MCF 10A (cell line): ENCODE measurements around the gene PHACTR1. TPM values are rescaled to one million over a fixed set of nuclear protein-coding genes. Genes with fewer than 3 reads are reported as not detected.

Experiments
- BruUV-seq: library from RNA; stranded (reverse); fragments of 400-500 nt; replicated peaks from 2 replicates; lab custom pipeline; 2021; lab: Mats Ljungman, UMichigan
- CTCF ChIA-PET: fragments of 300-600 bp; sonication (Branson Sonifier 250); formaldehyde crosslinking; extraction: SDS; loops from one replicate; lab custom pipeline; 2021; ENCODE audit warnings: antibody characterized with exemption, inconsistent platforms; lab: Yijun Ruan, JAX
- POLR2A ChIA-PET: fragments of 300-600, 350-650 bp; sonication (Branson Sonifier 250); formaldehyde crosslinking; extraction: SDS; loops from one replicate; lab custom pipeline; 2020; ENCODE audit warnings: antibody characterized with exemption, inconsistent platforms; lab: Yijun Ruan, JAX
- DNase-seq: peaks from one replicate; pipeline ENCODE4 v3.0.0-alpha.2; 2018; ENCODE audit not compliant: unreplicated experiment
- H3K27ac Mint-ChIP-seq: one replicate; pipeline ENCODE4 v1.8.0; 2022; ENCODE audit warnings: mild to moderate bottlenecking, low read depth, mixed read lengths; ENCODE audit not compliant: unreplicated experiment
- H3K27me3 Mint-ChIP-seq: one replicate; pipeline ENCODE4 v1.8.0; 2022; ENCODE audit warnings: mixed read lengths; ENCODE audit not compliant: insufficient read depth, unreplicated experiment
- H3K36me3 Mint-ChIP-seq: one replicate; pipeline ENCODE4 v1.8.0; 2022; ENCODE audit warnings: mild to moderate bottlenecking, moderate library complexity, mixed read lengths; ENCODE audit not compliant: insufficient read depth, unreplicated experiment
- H3K4me1 Mint-ChIP-seq: one replicate; pipeline ENCODE4 v1.8.0; 2022; ENCODE audit warnings: mixed read lengths; ENCODE audit not compliant: insufficient read depth, unreplicated experiment
- H3K4me3 Mint-ChIP-seq: one replicate; pipeline ENCODE4 v1.8.0; 2022; ENCODE audit warnings: mild to moderate bottlenecking, moderate library complexity, mixed read lengths; ENCODE audit not compliant: unreplicated experiment
- H3K9me3 Mint-ChIP-seq: one replicate; pipeline ENCODE4 v1.8.0; 2022; ENCODE audit warnings: mixed read lengths; ENCODE audit not compliant: unreplicated experiment
- CTCF ChIP-seq: fragments of 200-600 bp; IDR thresholded peaks from one replicate; pipeline ENCODE4 v1.8.0; 2022; ENCODE audit warnings: antibody characterized with exemption, mild to moderate bottlenecking; ENCODE audit not compliant: unreplicated experiment
- intact Hi-C: fragments of 100-400 bp; cut with micrococcal nuclease; formaldehyde crosslinking; loops from 2 replicates; pipeline ENCODE4 v1.14.1; 2022
- total RNA-seq: library from RNA; stranded (reverse); gene quantifications from 2 replicates; pipeline ENCODE4 v1.2.3, GENCODE V29; 2022

The PHACTR1 gene
- total RNA-seq, 1 experiment from 2014 or later = not detected

GRCh38 chr6:13296536-13296997, 580.0 kb downstream of the PHACTR1 start:
- Mint-ChIP-seq H3K36me3 (peaks cover 20% of the 10 kb centered on the region), H3K4me1 (no peaks in the 10 kb centered on the region), H3K4me3 (no peak overlapping the region), H3K27ac (no peak overlapping the region), H3K27me3 (no peaks in the 10 kb centered on the region), H3K9me3 (no peaks in the 10 kb centered on the region)
- ChIA-PET CTCF (no interaction called here), POLR2A (no interaction called here)
- no peak for TF ChIP-seq CTCF
- no TSS peak for BruUV-seq
- intact Hi-C loops = no loop called here
- DNase-seq = no peak

GRCh38 chr6:13297391-13297790, 580.8 kb downstream of the PHACTR1 start:
- Mint-ChIP-seq H3K27ac (no peak overlapping the region), H3K4me1 (peaks cover 5% of the 10 kb centered on the region), H3K4me3 (no peak overlapping the region), H3K27me3 (no peaks in the 10 kb centered on the region), H3K9me3 (no peaks in the 10 kb centered on the region), H3K36me3 (peaks cover 15% of the 10 kb centered on the region)
- no peak for DNase-seq
- no TSS peak for BruUV-seq
- TF ChIP-seq CTCF = no peak
- ChIA-PET CTCF (interaction anchor here (1.5 to 2.6 kb wide), 2 partner anchors 15 to 386 kb away, joined by 3 to 8 read pairs; no protein-coding TSS in a partner anchor), POLR2A (no interaction called here)
- intact Hi-C loops = no loop called here

GRCh38 chr6:13298446-13298845, 581.9 kb downstream of the PHACTR1 start:
- Mint-ChIP-seq H3K27ac (no peak overlapping the region), H3K36me3 (peaks cover 15% of the 10 kb centered on the region), H3K4me3 (no peak overlapping the region), H3K4me1 (peaks cover 15% of the 10 kb centered on the region), H3K27me3 (no peaks in the 10 kb centered on the region), H3K9me3 (no peaks in the 10 kb centered on the region)
- ChIA-PET CTCF (interaction anchor here (0.7 to 2.6 kb wide), 3 partner anchors 16 to 387 kb away, joined by 3 to 8 read pairs (median 3); no protein-coding TSS in a partner anchor), POLR2A (no interaction called here)
- no peak for TF ChIP-seq CTCF
- intact Hi-C loops = no loop called here
- no peak for DNase-seq
- no TSS peak for BruUV-seq

GRCh38 chr6:13299403-13299821, 582.8 kb downstream of the PHACTR1 start:
- Mint-ChIP-seq H3K4me3 (no peak overlapping the region), H3K9me3 (no peaks in the 10 kb centered on the region), H3K36me3 (peaks cover 15% of the 10 kb centered on the region), H3K27me3 (no peaks in the 10 kb centered on the region), H3K4me1 (peaks cover 15% of the 10 kb centered on the region), H3K27ac (no peak overlapping the region)
- ChIA-PET POLR2A (no interaction called here), CTCF (interaction anchor here (0.6 to 2.6 kb wide), 3 partner anchors 16 to 777 kb away, joined by 3 to 8 read pairs (median 3); no protein-coding TSS in a partner anchor)
- no TSS peak for BruUV-seq
- no peak for TF ChIP-seq CTCF
- intact Hi-C loops = no loop called here
- DNase-seq = no peak
